Endodermal cell (in vitro differentiated cells): ENCODE data around the gene TLL2. TPM values are rescaled to one million over a fixed set of nuclear protein-coding genes. Genes with fewer than 3 reads are reported as not detected.

ENCODE experiments used
- DNase-seq: peaks from one replicate; pipeline ENCODE4 v3.0.0-alpha.2; 2017
- H3K27ac ChIP-seq: 2 replicates; pipeline ENCODE4 v1.5.1; 2013; ENCODE audit warnings: mild to moderate bottlenecking, low read depth, low read length, moderate library complexity
- H3K27me3 ChIP-seq: 2 replicates; pipeline ENCODE4 v1.6.1; 2013; ENCODE audit warnings: mild to moderate bottlenecking, low read length, moderate library complexity; ENCODE audit not compliant: insufficient read depth, control insufficient read depth, poor library complexity, severe bottlenecking
- H3K36me3 ChIP-seq: 2 replicates; pipeline ENCODE4 v1.7.0; 2013; ENCODE audit warnings: mild to moderate bottlenecking, low read length, moderate library complexity; ENCODE audit not compliant: control insufficient read depth, insufficient read depth
- H3K4me1 ChIP-seq: one replicate; pipeline ENCODE4 v1.7.0; 2013; ENCODE audit warnings: low read length; ENCODE audit not compliant: control insufficient read depth, insufficient read depth
- H3K4me3 ChIP-seq: 2 replicates; pipeline ENCODE4 v1.5.1; 2013; ENCODE audit warnings: mild to moderate bottlenecking, low read length, moderate library complexity
- H3K9ac ChIP-seq: 2 replicates; pipeline ENCODE4 v1.6.1; 2013; ENCODE audit warnings: mild to moderate bottlenecking, low read length, moderate library complexity; ENCODE audit not compliant: poor library complexity, severe bottlenecking; ENCODE audit errors: extremely low read depth
- H3K9me3 ChIP-seq: 2 replicates; pipeline ENCODE4 v1.6.1; 2013; ENCODE audit warnings: mild to moderate bottlenecking, low read length, moderate library complexity; ENCODE audit not compliant: control insufficient read depth
- H3K27ac Mint-ChIP-seq: 2 replicates; pipeline ENCODE4 v1.8.0; 2020; ENCODE audit warnings: mixed read lengths
- H3K27me3 Mint-ChIP-seq: 2 replicates; pipeline ENCODE4 v1.8.0; 2021; ENCODE audit warnings: mild to moderate bottlenecking, mixed read lengths; ENCODE audit not compliant: insufficient read depth
- H3K36me3 Mint-ChIP-seq: 2 replicates; pipeline ENCODE4 v1.8.0; 2020; ENCODE audit warnings: low read depth, mixed read lengths
- H3K4me1 Mint-ChIP-seq: 2 replicates; pipeline ENCODE4 v1.8.0; 2020; ENCODE audit warnings: mixed read lengths
- H3K4me3 Mint-ChIP-seq: 2 replicates; pipeline ENCODE4 v1.8.0; 2020; ENCODE audit warnings: mild to moderate bottlenecking, moderate library complexity, mixed read lengths
- H3K9me3 Mint-ChIP-seq: 2 replicates; pipeline ENCODE4 v1.8.0; 2020; ENCODE audit warnings: mild to moderate bottlenecking, mixed read lengths
- WGBS, 2 experiments: methylation state at CpG; one replicate each; pipeline versions ENCODE4 v1.1.5 to v1.1.7; 2013; ENCODE audit warnings: missing lambda C conversion rate in 2 of 2, mixed read lengths in 1 of 2; ENCODE audit not compliant: insufficient coverage in 1 of 2, insufficient read length in 1 of 2; 5-methylcytosine and 5-hydroxymethylcytosine counted together
- total RNA-seq, 2 donors: library from RNA; stranded (reverse); fragmentation: NEBNext Ultra II Directional in 1 of 2; extraction: Animal tissue kit (Norgen Biotek cat#: 25700) in 1 of 2; gene quantifications; 2 replicates in 1 of 2; 3 replicates in 1 of 2; pipeline ENCODE4 v1.2.1, GENCODE V29; 2021
- TF ChIP-seq, protein P1 (sequence below): fragments of 200-600 bp; sonication (generic); conservative IDR thresholded peaks from 2 replicates; pipeline ENCODE4 v1.5.0; 2021; ENCODE audit warnings: antibody characterized with exemption, mild to moderate bottlenecking

The TLL2 gene
- total RNA-seq, 2 donors from 2014 or later = 0.11 to 0.18 TPM

DNA sequence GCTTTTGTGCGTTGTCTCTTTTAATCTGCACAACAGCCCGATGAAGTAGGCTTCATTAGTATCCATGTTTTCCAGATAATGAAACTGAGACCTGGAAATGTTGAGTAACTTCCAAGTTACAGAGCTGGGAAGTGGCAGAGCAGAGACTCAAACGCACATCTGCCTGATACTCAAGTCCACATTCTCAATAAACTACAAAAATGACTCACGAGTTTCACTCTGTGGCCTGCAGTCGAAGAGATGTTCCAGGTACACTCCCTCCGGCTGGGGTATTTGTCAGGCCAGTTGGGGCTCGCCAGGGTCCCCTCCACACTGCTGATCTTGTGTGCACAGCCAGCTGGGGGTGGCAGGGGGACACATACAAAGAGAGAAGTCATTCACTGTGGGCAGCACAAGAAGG, 137.2 kb downstream of the TLL2 start:
- no peak overlapping the region for H3K4me3 ChIP-seq
- H3K4me1 ChIP-seq = no peaks in the 10 kb centered on the region
- Mint-ChIP-seq H3K9me3 (no peaks in the 10 kb centered on the region), H3K4me1 (peaks cover 7% of the 10 kb centered on the region), H3K27me3 (peaks cover 14% of the 10 kb centered on the region), H3K4me3 (no peak overlapping the region), H3K27ac (no peak overlapping the region), H3K36me3 (no peaks in the 10 kb centered on the region)
- no peak overlapping the region for H3K27ac ChIP-seq
- TF ChIP-seq, protein P1, sequence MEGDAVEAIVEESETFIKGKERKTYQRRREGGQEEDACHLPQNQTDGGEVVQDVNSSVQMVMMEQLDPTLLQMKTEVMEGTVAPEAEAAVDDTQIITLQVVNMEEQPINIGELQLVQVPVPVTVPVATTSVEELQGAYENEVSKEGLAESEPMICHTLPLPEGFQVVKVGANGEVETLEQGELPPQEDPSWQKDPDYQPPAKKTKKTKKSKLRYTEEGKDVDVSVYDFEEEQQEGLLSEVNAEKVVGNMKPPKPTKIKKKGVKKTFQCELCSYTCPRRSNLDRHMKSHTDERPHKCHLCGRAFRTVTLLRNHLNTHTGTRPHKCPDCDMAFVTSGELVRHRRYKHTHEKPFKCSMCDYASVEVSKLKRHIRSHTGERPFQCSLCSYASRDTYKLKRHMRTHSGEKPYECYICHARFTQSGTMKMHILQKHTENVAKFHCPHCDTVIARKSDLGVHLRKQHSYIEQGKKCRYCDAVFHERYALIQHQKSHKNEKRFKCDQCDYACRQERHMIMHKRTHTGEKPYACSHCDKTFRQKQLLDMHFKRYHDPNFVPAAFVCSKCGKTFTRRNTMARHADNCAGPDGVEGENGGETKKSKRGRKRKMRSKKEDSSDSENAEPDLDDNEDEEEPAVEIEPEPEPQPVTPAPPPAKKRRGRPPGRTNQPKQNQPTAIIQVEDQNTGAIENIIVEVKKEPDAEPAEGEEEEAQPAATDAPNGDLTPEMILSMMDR = no peak
- peaks cover 7% of the 10 kb centered on the region for H3K27me3 ChIP-seq
- no peaks in the 10 kb centered on the region for H3K36me3 ChIP-seq
- no peaks in the 10 kb centered on the region for H3K9me3 ChIP-seq
- 93 to 100% methylated on average over 1 to 7 of the region's 7 CpGs for WGBS, 2 experiments
- DNase-seq = no peak
- H3K9ac ChIP-seq = no peak overlapping the region

DNA sequence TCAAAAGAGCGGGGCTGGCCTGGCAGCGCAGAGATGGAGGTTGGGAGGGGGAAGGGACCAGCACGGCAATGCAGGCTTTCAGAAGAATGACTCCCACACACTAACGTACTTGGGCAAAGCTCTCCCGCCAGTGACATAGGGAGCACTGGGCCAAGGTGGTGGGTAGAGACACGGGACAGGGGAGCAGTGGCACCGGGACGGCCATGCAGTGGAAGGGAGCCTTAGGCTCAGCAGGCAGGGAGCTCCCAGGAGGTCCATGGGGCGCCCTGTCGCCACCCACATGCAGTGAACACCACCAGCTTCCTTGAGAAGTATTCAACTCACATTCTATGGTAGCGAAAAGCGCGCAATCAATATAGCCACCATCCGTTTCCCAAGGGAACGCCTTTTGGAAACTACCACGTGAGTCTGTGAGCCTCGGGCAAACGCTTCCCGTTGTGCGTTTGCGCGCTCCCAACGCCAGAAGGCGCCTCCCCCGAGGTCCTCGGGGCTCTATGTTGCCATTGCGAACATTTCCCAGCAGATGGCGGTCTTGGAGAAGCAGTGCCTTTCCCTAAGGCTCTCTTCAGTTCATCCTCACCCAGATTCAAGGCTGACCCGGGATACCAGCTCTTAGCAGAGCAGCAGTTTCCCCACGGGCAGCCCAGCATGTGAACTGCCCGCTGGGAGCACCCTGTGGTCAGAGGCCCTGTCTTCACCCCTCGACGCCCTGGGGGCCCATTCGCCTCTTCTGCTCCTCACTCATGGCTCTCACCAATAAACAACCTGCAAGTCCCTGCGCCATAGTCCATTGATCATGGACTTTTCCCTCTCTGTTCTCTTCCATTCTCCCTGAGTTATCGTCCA, 138.5 kb downstream of the TLL2 start:
- DNase-seq = peak; percentile 98
- no peaks in the 10 kb centered on the region for H3K9me3 ChIP-seq
- WGBS, 2 experiments = 19 to 20% methylated on average over 30 to 34 of the region's 36 CpGs
- H3K27ac ChIP-seq = no peak overlapping the region
- peak overlapping the region; percentile 70 for H3K4me3 ChIP-seq
- H3K36me3 Mint-ChIP-seq = no peaks in the 10 kb centered on the region
- no peaks in the 10 kb centered on the region for H3K4me1 ChIP-seq
- peaks cover 7% of the 10 kb centered on the region for H3K27me3 ChIP-seq
- H3K9ac ChIP-seq = no peak overlapping the region
- TF ChIP-seq, protein P1 = peak; percentile 98
- peak overlapping the region; percentile 37 for H3K27ac Mint-ChIP-seq
- H3K36me3 ChIP-seq = no peaks in the 10 kb centered on the region
- H3K4me1 Mint-ChIP-seq = peaks cover 7% of the 10 kb centered on the region
- H3K4me3 Mint-ChIP-seq = peak overlapping the region; percentile 59
- H3K9me3 Mint-ChIP-seq = no peaks in the 10 kb centered on the region
- H3K27me3 Mint-ChIP-seq = peaks cover 16% of the 10 kb centered on the region

DNA sequence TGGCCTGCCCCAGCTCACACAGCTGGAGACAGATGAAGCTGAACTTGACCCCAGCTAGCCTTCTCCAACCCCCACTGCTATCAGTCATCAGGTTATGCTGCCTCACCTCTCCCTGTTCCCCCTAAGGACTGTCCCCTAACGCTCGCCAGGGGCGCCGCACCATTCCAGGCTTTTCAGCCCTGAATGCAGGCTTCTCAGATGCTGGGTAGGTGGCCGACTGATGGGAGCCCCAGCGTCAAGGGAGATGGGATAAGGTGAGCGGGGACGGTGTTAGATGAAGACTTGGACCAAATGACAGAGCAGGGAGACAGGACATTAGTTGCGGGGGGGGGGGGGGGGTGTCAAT, 139.1 kb downstream of the TLL2 start:
- H3K4me3 ChIP-seq = peak overlapping the region; percentile 70
- Mint-ChIP-seq H3K27me3 (peaks cover 18% of the 10 kb centered on the region), H3K9me3 (no peaks in the 10 kb centered on the region), H3K4me3 (peak overlapping the region; percentile 59), H3K27ac (no peak overlapping the region), H3K36me3 (no peaks in the 10 kb centered on the region), H3K4me1 (peaks cover 7% of the 10 kb centered on the region)
- no peaks in the 10 kb centered on the region for H3K9me3 ChIP-seq
- H3K4me1 ChIP-seq = no peaks in the 10 kb centered on the region
- DNase-seq = peak; percentile 75
- peaks cover 7% of the 10 kb centered on the region for H3K27me3 ChIP-seq
- no peak overlapping the region for H3K9ac ChIP-seq
- WGBS, 2 experiments = 66 to 80% methylated on average over 7 to 9 of the region's 9 CpGs
- H3K36me3 ChIP-seq = no peaks in the 10 kb centered on the region
- TF ChIP-seq, protein P1 = no peak
- no peak overlapping the region for H3K27ac ChIP-seq
